ENCODE measurements around the gene MAD1L1. TPM values are rescaled to one million over a fixed set of nuclear protein-coding genes. Genes with fewer than 3 reads are reported as not detected.

MAD1L1 gene
- total RNA-seq, 2 experiments from 2014 or later, result 58.3 to 65.3 TPM

- TF ChIP-seq EZH2phosphoT487 (IDR thresholded peaks at IDR 0.05; ENCODE audit: borderline replicate concordance, low read depth, low read length) (no peak), CTCF (conservative IDR thresholded peaks at IDR 0.05; ENCODE audit: low read length) (no peak)
- CTCF ChIA-PET (ENCODE audit: unreplicated experiment), result no interaction called here
- no peak overlapping the region for H2AFZ ChIP-seq (ENCODE audit: low read length)
- H3K9me2 ChIP-seq (ENCODE audit: insufficient read depth, low read length), result no peaks in the 10 kb centered on the region
- no peak overlapping the region for H3K27ac ChIP-seq (ENCODE audit: low read depth, low read length, poor library complexity, severe bottlenecking)
- H4K20me1 ChIP-seq (ENCODE audit: insufficient read depth, low read length), result no peaks in the 10 kb centered on the region
- BruUV-seq (replicated peaks), result no TSS peak
- intact Hi-C loops (cut with micrococcal nuclease; ENCODE audit: unreplicated experiment), result no loop called here
- no peaks in the 10 kb centered on the region for H3K79me2 ChIP-seq (ENCODE audit: insufficient read depth, low read depth, low read length)
- H3K36me3 ChIP-seq (ENCODE audit: insufficient read depth, low read length), result no peaks in the 10 kb centered on the region
- POLR2A ChIA-PET, result no interaction called here
- H3K4me1 ChIP-seq (ENCODE audit: insufficient read depth, low read length, poor library complexity, severe bottlenecking), result peaks cover 9% of the 10 kb centered on the region
- no peaks in the 10 kb centered on the region for H3K9me3 ChIP-seq (ENCODE audit: low read length)
- H3K4me3 ChIP-seq (ENCODE audit: low read depth, low read length, poor library complexity, severe bottlenecking), result no peak overlapping the region
- no peak for DNase-seq (ENCODE audit: low spot score)
- H3K4me2 ChIP-seq (ENCODE audit: low read length), result no peak overlapping the region
Measured at GRCh38 chr7:1935176-1936005, 297.4 kb downstream of the MAD1L1 start.

GRCh38 chr7:1934756-1935155, 298.0 kb downstream of the MAD1L1 start:
- H3K27ac ChIP-seq (ENCODE audit: low read depth, low read length, poor library complexity, severe bottlenecking), result no peak overlapping the region
- H3K36me3 ChIP-seq (ENCODE audit: insufficient read depth, low read length), result no peaks in the 10 kb centered on the region
- no peaks in the 10 kb centered on the region for H3K9me3 ChIP-seq (ENCODE audit: low read length)
- no peaks in the 10 kb centered on the region for H3K9me2 ChIP-seq (ENCODE audit: insufficient read depth, low read length)
- ChIA-PET CTCF (ENCODE audit: unreplicated experiment) (no interaction called here), POLR2A (no interaction called here)
- DNase-seq (ENCODE audit: low spot score), result no peak
- H4K20me1 ChIP-seq (ENCODE audit: insufficient read depth, low read length), result no peaks in the 10 kb centered on the region
- H2AFZ ChIP-seq (ENCODE audit: low read length), result no peak overlapping the region
- no TSS peak for BruUV-seq (replicated peaks)
- no peak overlapping the region for H3K4me3 ChIP-seq (ENCODE audit: low read depth, low read length, poor library complexity, severe bottlenecking)
- no peaks in the 10 kb centered on the region for H3K79me2 ChIP-seq (ENCODE audit: insufficient read depth, low read depth, low read length)
- TF ChIP-seq EZH2phosphoT487 (IDR thresholded peaks at IDR 0.05; ENCODE audit: borderline replicate concordance, low read depth, low read length) (no peak), CTCF (conservative IDR thresholded peaks at IDR 0.05; ENCODE audit: low read length) (no peak)
- peaks cover 2% of the 10 kb centered on the region for H3K4me1 ChIP-seq (ENCODE audit: insufficient read depth, low read length, poor library complexity, severe bottlenecking)
- no peak overlapping the region for H3K4me2 ChIP-seq (ENCODE audit: low read length)
- intact Hi-C loops (cut with micrococcal nuclease; ENCODE audit: unreplicated experiment), result no loop called here

GRCh38 chr7:1934017-1934416, 298.7 kb downstream of the MAD1L1 start:
- Histone ChIP-seq H3K36me3 (ENCODE audit: insufficient read depth, low read length) (no peaks in the 10 kb centered on the region), H3K4me2 (ENCODE audit: low read length) (no peak overlapping the region), H3K79me2 (ENCODE audit: insufficient read depth, low read depth, low read length) (no peaks in the 10 kb centered on the region), H3K27ac (ENCODE audit: low read depth, low read length, poor library complexity, severe bottlenecking) (no peak overlapping the region), H4K20me1 (ENCODE audit: insufficient read depth, low read length) (no peaks in the 10 kb centered on the region), H3K4me1 (ENCODE audit: insufficient read depth, low read length, poor library complexity, severe bottlenecking) (no peaks in the 10 kb centered on the region), H3K4me3 (ENCODE audit: low read depth, low read length, poor library complexity, severe bottlenecking) (no peak overlapping the region), H2AFZ (ENCODE audit: low read length) (no peak overlapping the region), H3K9me3 (ENCODE audit: low read length) (no peaks in the 10 kb centered on the region), H3K9me2 (ENCODE audit: insufficient read depth, low read length) (no peaks in the 10 kb centered on the region)
- no peak for DNase-seq (ENCODE audit: low spot score)
- no peak for TF ChIP-seq EZH2phosphoT487 (IDR thresholded peaks at IDR 0.05; ENCODE audit: borderline replicate concordance, low read depth, low read length)
- 0 out of 2 replicates have a peak, but pooled peaks have one; percentile 22 for TF ChIP-seq CTCF (conservative IDR thresholded peaks at IDR 0.05; ENCODE audit: low read length)
- no TSS peak for BruUV-seq (replicated peaks)
- ChIA-PET POLR2A (no interaction called here), CTCF (ENCODE audit: unreplicated experiment) (no interaction called here)
- intact Hi-C loops (cut with micrococcal nuclease; ENCODE audit: unreplicated experiment), result no loop called here

Measured in OCI-LY7 (cell line).